ENCODE results near the gene RSBN1L. TPM values are rescaled to one million over a fixed set of nuclear protein-coding genes. Genes with fewer than 3 reads are reported as not detected.

Gene RSBN1L
- total RNA-seq, 1 experiment from 2014 or later = 23.2 TPM

DNA sequence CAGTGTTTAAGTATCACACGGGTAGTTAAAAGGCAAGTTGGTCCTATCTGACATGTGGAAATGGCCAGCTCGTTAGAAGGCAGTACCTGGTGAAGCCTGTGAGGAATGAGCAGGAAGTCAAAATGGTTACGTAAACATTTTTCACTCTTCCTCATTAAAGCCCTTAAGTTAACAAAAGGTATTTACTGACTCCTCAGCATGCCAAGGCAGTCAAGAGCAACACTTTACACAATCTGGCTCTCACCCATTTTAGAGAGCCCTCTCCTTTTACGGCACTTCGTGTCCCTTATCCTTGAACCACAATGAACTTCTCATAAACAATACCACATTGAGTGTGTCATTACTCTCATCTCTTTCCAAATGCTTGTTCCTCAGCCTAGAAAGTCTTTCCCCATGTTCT lies 11.0 kb upstream of the RSBN1L start:
- H3K27ac ChIP-seq (ENCODE audit: low read depth, low read length, poor library complexity, severe bottlenecking) = no peak overlapping the region
- DNase-seq (ENCODE audit: low spot score) = no peak
- peaks cover 11% of the 10 kb centered on the region for H3K4me1 ChIP-seq (ENCODE audit: insufficient read depth, low read length, poor library complexity, severe bottlenecking)
- H3K4me3 ChIP-seq (ENCODE audit: low read depth, low read length, poor library complexity, severe bottlenecking) = no peak overlapping the region
- no peak for TF ChIP-seq EZH2 (IDR thresholded peaks at IDR 0.05; ENCODE audit: borderline replicate concordance, low read depth, low read length, poor library complexity, severe bottlenecking)
- TF ChIP-seq CTCF (conservative IDR thresholded peaks at IDR 0.05; ENCODE audit: low read depth, low read length) = no peak
- ChIA-PET POLR2A (ENCODE audit: low non-redundant PET) (no interaction called here), CTCF (no interaction called here)
- H3K36me3 ChIP-seq (ENCODE audit: insufficient read depth, low read length, poor library complexity, severe bottlenecking) = peaks cover 8% of the 10 kb centered on the region
- BruUV-seq (replicated peaks) = no TSS peak
- intact Hi-C loops (cut with micrococcal nuclease; ENCODE audit: unreplicated experiment) = no loop called here
- no peaks in the 10 kb centered on the region for H3K9me3 ChIP-seq (ENCODE audit: low read depth, low read length, poor library complexity, severe bottlenecking)
- H3K27me3 ChIP-seq (replicated peaks; ENCODE audit: insufficient read depth, low read depth, low read length, poor library complexity) = no peaks in the 10 kb centered on the region

DNA sequence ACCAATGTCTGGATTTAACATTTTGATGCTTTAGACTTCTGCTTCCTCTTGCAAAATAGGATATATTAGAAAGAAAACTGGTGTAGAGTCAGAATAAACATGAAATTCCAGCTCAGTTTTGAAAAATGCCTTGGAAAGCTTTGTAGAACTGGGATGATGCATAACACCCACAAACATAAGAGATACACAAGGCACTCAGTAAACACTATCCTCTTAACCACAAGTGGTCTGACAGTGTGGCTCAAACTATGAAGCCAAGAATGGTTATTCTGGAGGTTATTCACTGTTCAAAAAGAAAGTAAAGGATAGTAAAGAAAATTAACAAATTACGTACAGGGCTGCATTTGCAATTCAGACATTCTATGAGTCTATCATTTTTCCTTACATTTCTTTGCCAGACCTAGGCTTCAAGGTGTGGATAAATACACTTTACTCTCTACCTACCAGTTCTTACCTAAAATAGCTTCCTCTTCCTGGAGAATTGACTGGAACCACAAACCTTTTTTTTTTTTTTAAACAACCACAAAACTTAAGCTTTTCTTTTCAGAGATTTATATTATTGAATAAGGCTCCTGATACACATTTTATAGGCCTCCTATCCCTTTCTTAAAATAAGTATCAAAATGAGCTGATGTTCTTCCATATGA lies 9.0 kb upstream of the RSBN1L start:
- no peaks in the 10 kb centered on the region for H3K27me3 ChIP-seq (replicated peaks; ENCODE audit: insufficient read depth, low read depth, low read length, poor library complexity)
- no TSS peak for BruUV-seq (replicated peaks)
- H3K4me1 ChIP-seq (ENCODE audit: insufficient read depth, low read length, poor library complexity, severe bottlenecking) = peaks cover 11% of the 10 kb centered on the region
- no peak for DNase-seq (ENCODE audit: low spot score)
- H3K9me3 ChIP-seq (ENCODE audit: low read depth, low read length, poor library complexity, severe bottlenecking) = no peaks in the 10 kb centered on the region
- CTCF ChIA-PET = no interaction called here
- H3K27ac ChIP-seq (ENCODE audit: low read depth, low read length, poor library complexity, severe bottlenecking) = no peak overlapping the region
- peaks cover 8% of the 10 kb centered on the region for H3K36me3 ChIP-seq (ENCODE audit: insufficient read depth, low read length, poor library complexity, severe bottlenecking)
- TF ChIP-seq CTCF (conservative IDR thresholded peaks at IDR 0.05; ENCODE audit: low read depth, low read length) = no peak
- no peak for TF ChIP-seq EZH2 (IDR thresholded peaks at IDR 0.05; ENCODE audit: borderline replicate concordance, low read depth, low read length, poor library complexity, severe bottlenecking)
- intact Hi-C loops (cut with micrococcal nuclease; ENCODE audit: unreplicated experiment) = no loop called here
- POLR2A ChIA-PET (ENCODE audit: low non-redundant PET) = interaction anchor here (0.6 kb wide), 1 partner anchor 63 kb away, joined by 9 read pairs; no protein-coding TSS in a partner anchor
- no peak overlapping the region for H3K4me3 ChIP-seq (ENCODE audit: low read depth, low read length, poor library complexity, severe bottlenecking)

DNA sequence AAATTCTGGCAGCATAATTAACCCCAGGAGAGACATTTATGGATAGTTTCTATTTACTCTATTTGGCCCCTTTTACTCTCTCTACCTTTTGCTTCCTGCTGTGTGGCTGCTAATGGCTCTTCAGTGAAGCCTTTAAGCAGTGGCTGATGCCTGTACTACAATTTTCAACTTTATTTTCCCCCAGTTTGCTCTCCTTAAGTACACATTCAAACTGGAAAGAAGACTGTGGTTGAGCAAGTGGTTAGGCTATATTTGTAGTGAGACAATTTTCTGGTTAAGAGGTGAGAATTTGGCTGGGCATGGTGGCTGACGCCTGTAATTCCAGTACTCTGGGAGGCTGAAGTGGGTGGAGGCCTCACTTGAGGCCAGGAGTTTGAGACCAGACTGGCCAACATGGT lies 8.5 kb upstream of the RSBN1L start:
- Histone ChIP-seq H3K27ac (ENCODE audit: low read depth, low read length, poor library complexity, severe bottlenecking) (no peak overlapping the region), H3K4me3 (ENCODE audit: low read depth, low read length, poor library complexity, severe bottlenecking) (no peak overlapping the region), H3K27me3 (replicated peaks; ENCODE audit: insufficient read depth, low read depth, low read length, poor library complexity) (no peaks in the 10 kb centered on the region), H3K9me3 (ENCODE audit: low read depth, low read length, poor library complexity, severe bottlenecking) (no peaks in the 10 kb centered on the region), H3K36me3 (ENCODE audit: insufficient read depth, low read length, poor library complexity, severe bottlenecking) (peaks cover 7% of the 10 kb centered on the region), H3K4me1 (ENCODE audit: insufficient read depth, low read length, poor library complexity, severe bottlenecking) (peaks cover 11% of the 10 kb centered on the region)
- POLR2A ChIA-PET (ENCODE audit: low non-redundant PET) = interaction anchor here (0.6 kb wide), 1 partner anchor 63 kb away, joined by 9 read pairs; no protein-coding TSS in a partner anchor
- no TSS peak for BruUV-seq (replicated peaks)
- no peak for DNase-seq (ENCODE audit: low spot score)
- intact Hi-C loops (cut with micrococcal nuclease; ENCODE audit: unreplicated experiment) = no loop called here
- CTCF ChIA-PET = no interaction called here
- TF ChIP-seq EZH2 (IDR thresholded peaks at IDR 0.05; ENCODE audit: borderline replicate concordance, low read depth, low read length, poor library complexity, severe bottlenecking) = no peak
- TF ChIP-seq CTCF (conservative IDR thresholded peaks at IDR 0.05; ENCODE audit: low read depth, low read length) = no peak
